HG03159 (cell line): ENCODE data around the gene FGFR3.

Experiments used
- ATAC-seq: cut with Tn5 transposase; IDR thresholded peaks from one replicate; pipeline ENCODE4 v1.9.1; 2021; ENCODE audit warnings: mild to moderate bottlenecking, moderate library complexity; ENCODE audit not compliant: unreplicated experiment

Gene FGFR3

DNA sequence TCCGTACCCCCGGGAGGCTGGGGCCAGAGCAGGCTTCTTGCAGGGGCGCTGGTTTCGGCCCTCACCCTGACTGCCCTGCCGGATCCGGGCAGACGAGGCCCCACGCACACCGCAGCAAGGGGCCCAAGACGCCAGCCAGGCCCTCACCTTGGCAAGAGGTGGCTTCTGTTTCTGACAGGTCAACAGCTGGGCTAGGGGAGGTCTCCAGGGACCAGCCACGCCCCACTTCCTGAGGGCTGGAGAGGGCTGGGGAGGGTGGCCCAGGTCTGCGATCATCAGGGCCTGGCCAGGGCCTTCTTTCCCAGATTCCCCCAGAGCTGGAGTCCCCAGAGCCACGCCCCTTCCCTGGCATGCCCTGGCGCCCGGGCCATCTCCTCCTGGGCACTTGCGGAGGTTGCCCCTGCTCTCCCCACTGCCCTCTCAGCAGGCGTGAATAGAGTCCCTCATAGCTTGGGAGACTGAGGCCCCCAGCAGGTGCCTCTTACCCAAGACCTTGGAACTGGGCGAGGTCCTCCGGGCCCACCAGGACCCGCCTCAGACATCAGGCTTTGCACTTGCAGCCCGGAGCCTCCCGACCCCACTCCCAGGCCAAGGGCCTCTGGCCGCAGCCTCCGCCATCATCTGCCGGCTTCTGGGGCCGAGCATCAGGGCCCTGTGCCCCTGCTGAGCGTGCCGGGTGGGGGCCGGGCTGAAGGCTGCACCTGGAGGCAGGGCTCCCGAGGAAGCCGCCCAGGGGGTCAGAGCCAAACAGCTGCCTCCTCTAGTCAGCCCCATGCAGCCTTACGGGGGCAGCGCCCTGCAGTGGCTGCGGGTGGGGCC, 6.3 kb upstream of the FGFR3 start:
- ATAC-seq: no peak

DNA sequence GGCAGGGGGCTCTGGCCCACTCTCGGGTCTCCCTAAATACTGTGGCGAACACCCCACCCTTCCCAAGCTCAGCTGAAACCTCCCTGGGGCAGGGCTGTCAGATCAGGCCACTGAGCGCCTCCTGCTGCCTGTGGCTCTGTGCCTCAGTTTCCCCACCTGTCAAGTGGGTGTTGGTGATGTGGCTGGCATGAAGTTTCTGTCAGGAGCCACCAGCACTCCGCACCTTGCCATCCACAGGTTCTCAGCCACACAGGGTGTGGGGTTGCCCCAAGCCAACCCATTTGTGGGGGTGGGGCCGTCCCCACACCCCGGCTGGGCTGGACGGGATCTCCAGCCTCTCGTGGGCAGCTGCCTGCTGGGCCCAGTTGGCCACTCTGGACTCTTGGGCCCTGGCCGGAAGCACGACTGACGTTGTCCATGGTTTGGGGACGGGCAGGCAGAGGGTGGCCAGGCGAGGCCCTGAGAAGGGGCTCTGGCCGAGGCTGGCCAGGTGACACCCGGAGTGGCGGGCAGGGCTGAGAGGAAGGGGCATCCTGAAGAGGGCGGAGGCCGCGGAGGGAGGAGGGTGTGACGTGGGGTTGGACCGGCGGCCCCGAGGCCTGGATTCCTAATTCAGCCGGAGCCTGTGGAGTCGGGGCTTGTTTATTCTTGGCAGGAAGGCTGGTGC, 5.5 kb upstream of the FGFR3 start:
- ATAC-seq: no peak

DNA sequence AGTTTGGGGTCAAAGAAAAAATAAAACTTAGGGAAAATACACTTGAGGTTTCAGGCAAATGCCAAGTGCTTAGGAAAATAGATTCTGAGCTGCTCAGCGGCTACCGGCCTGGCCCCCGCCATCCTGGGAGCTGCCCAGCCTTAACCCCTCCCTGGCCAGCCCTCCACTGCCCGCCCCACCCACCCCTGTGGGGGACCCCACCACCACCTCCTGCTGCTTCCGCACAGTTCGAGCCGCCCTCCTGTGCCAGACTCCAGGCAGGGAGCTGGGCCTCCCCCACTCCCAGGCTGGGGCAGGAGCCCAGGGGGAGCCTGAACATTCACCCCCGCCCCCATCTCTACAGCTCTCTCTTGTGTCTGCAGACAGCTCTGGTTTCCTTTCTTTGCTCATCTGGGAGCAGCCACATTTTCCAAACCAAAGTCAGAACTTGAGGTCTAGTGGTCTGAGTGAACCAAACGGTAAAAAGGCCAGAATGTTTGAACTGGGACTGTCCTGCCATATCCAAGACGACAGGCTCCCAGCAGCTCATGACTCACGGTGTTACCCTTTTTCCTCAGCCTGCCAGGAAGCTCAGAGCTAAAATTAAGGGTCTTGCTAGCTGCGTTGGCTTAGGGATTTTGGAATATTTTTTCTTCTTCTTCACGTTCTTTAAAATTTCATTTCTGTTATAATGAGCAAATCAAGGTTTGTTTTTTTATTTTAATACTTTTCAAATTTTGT, 4.7 kb upstream of the FGFR3 start:
- no peak for ATAC-seq

DNA sequence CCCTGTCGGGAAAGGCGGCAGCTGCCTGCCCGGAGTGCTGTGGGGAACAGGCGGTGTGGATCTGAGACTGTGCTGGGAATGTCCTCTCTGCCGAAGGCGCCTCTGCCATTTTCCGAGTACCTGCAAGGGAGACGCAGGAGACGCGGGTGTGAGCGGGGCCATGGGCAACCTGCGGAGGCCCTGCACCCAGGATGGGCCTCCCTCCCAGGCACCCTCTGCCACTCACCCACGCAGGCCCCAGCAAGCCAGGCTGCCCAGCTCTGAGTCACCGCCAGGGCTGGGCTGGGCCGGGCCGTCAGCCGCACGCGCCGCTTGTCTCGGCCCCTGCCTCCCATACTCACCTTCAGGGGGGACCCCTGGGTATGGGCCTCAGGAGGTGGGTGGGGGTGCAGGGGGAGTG, 3.5 kb upstream of the FGFR3 start:
- no peak for ATAC-seq

DNA sequence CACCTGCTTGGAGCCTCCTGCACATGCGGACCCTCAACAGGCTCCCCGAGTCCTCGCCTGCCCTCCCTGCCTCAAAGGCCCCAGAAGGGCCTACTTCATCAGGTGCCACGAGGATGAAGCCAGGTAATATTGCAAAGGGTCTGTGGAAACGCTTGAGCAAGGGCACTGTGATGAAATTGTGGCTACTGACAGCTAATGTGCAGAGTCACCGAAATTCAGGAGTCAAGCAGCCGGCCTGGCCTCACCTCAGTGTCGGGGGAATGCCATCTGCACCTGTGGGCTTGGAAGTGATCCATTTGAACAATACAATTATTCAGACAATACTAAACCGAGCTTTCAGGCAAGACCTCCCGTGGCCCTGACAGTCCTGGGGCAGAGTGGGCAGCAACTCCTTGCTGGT, 3.1 kb upstream of the FGFR3 start:
- ATAC-seq: no peak

DNA sequence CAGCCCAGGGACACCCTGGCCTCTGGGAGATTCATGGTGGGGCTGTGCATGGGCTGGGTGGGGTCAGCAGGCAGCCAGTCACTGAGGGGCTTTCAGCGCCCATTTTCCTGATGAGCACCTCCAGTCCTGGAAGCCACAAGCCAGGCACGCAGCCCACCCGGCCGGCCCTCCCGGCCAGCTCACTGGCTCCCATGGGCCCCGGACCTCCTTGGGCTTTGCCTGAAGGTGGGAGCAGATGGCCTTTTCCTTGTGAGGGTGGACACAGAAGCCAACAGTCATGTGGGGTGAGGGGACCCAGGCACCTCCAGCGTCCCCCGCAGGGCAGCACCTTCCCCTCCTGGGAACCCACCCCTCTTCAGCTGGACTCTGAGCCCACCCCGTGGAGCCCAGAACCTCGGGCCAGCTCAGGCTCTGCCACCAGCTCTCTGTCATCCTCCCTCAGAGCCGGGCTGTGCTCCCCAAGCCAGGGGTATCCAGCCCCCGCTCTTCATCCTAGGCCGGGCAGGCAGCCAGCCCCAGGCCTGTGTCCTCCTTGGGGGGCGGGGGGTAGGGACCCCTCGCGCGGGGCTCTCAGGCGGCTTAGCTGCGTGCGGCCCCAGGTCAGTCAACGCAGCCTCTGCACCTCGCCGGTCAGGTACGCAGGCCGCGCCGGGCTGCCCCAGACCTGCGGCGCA, 798 bp upstream of the FGFR3 start:
- no peak for ATAC-seq

DNA sequence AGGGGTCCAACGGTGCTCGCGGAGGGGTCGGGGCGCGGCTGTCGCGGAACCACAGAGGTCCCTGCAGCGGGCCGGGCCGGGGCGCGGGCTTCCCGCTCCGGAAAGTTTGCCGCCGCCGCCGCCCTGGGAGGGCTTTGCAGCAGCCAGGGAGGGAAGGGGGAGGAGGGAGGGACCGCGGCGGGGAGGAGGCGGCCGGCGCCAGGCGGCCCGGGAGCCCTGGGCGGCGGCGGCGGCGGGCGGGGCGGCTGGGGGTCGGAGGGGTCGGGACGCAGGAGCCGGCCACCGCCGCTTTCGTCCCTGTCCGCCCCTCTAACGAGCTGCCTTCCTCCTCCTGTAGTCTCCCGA, 375 bp downstream of the FGFR3 start:
- ATAC-seq: no peak

DNA sequence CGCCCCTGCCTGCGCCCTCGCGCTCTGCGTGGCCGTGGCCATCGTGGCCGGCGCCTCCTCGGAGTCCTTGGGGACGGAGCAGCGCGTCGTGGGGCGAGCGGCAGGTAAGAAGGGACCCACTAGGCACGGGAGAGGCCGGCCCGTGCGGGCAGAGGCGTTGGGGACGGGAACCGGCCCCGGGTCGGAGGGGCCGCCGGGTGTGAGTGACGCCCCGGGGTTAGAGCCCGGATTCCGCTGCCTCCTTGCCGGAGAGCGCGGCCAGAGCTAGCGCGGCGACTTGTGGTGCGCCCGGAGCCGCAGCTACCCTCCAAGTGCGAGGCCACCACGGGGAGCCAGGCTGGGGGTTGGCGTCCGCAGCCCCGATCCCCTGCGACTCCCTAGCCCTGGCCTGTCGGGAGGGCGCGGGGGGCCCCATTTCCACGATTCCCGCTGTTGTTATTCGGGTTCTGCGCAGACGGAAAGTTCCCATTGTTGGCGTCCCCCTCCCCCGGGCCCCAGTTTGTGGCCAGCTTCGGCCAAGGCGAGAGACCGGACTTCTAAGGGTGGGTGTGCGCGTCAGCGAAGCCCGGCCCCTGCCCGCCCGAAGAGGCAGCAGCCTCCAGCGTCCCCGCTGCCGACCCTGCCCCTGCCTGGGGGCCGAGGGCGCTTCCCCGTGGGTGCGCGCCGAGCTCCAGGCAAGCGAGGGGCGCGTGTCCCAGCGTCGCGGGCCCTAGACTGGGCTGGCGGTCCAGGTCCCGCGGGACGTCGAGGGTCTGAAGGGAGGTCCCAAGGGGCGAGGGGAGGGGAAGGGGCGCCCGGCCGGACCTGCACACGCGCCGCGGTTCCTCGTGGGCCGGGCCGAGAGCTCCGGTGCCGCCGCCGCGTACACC, 1.1 kb downstream of the FGFR3 start:
- no peak for ATAC-seq

DNA sequence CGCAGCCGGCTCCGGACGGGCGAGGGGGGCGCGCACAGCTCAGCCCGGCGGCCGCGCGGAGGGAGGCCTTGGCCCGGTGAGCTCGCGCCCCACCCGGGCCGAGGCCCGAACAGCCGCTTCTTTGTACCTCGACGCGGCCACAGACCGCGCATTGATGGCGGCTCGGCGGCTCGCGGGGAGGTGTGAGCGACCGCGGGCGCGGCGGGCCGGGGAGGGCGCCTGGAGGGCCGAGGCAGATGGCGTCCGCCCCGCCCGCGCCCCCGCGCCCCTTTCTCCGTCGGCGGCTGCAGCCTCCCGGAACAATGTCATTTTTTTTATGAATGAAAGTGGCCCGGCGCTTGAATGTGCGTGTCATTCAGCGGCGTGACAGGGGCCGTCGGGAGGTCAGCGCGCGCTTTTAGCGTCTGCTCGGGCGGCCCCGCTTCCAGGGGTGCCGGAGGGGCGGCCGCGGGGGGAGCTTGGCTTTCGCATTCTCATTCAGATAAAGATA, 1.8 kb downstream of the FGFR3 start:
- ATAC-seq: no peak

DNA sequence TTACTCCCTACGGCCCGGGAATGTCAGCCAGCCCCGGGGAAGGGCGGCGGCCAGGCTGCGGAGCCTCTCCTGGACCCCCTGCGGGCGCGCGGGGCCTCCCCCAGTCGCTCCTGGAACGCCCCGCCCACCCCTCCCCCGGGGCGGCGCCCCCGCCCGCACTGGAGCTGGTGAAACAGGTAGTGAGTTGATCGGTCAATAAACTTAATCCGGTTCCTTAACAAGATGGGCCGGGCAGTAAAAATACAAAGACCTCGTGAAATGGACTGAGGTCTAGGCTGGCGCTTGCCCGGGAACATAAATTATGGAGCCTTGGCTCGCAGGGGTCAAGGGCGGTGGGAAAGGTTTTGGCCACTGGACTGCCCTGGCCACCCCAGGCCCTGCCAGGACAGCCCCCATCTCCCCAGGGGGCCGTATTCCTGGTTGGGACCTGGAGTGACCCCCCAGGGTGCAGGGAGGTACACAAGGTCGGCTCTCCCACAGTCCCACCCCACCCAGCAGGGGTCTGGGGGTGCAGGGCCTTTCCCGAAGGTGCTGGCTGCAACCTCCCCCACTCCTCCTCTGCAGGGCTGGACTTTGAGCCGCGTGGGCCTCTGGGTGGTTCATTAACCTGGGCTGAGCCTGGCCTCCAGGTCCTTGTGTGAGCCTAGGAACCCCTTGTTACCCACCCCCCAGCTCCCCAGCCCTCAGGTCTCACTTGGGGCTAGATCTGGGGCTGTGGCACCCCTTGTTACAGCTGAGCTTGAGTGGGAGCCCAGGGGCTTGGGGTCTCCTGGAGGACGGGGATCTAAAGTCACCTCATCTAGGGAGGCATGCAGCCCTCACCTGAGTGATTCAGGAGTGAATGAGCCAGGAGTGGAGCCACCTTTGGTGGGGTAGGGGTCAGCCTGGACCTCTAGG, 2.5 kb downstream of the FGFR3 start:
- no peak for ATAC-seq

DNA sequence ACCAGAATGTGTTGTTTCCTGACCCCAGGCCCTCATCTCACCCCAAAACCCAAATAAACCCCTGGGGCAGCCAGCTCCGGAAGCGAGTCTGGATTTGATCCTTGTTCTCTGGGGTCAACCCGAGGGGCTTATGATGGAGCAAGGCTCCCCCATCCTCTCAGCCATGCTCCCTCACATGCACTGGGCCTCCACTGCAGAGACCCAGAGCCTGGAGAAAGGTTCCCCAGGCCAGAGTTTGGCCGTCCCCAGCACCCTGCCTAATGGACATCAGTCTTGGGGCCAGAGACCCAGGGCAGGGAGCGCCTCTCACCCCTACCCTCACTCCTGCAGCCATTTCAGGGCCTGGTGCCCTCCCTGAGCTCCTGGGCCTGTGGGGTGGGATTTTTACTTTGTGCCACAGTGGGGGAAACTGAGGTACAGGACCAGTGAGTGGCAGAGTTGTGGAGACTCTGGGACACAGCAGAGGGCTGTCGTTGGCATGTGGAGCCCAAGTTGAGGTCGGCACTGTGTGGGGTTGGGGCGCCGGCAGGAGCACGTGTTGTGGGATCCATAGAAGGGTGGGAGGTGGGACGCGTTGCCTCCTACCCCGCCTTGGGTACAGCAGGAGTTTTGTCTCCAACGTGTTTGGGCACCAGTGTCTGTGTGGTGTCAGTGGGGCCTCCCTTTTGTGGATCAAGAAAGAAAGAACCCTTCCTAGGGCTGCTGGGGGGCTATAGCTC, 3.6 kb downstream of the FGFR3 start:
- ATAC-seq: no peak

DNA sequence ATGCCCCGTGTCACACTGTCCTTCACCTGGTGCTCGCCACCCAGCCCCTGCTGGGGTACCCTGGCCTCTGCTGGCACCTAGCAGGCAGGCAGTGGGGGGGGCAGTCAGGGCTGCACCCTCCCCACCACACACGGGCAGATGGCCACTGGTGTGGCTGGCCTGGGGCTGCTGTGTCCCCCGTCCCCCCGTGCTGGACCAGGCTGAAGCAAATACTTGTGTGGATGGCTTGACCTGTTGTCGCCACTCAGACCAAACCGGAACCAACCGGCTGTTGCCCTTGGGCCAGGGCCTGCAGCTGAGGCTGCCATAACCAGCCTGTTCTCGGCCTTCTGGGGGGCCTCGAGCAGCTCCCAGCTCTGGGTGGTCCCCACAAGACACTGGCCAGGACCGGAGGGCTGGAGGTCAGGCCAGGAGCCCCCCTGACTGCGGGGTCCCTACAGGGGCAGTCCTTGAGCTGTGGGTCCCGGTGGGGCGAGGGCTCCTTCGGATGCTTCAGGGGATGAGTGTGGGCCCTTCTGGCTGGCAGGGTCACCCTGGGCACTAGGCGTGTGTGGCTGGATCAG, 4.3 kb downstream of the FGFR3 start:
- ATAC-seq: no peak

DNA sequence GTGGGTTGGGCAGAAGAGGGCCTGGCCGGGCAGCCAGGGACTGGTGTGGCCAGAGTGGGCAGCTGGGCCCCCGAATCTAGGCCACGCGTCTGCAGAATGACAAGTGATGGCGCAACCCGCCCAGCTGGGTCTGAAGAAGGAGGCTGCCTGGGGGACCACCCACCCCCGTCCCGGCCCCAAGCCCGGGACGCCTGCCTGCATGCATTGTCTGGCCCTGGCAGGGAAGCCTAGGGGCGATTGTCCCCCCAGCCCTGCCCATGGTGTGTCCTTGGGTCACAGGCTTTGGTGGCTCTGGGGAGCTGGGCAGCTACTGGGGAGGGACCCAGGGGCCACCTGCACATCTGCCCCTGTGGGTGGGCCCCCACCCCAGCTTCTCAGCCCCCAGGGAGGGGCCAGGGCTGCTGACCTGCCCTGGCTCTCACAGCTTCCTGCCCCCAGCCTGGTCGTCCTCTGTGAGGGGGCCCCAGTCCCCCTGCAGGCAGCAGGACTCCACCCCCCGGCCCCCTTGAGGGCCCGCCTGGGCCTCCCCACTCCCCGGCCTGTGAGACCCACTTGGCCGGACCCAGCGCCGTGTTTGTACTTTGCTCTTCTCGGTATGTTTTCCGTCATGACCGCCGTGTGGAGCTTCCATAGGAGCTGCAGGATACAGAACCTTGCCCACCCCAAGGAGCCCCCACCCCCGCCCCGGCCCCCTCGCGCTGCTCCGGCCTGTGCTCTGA, 4.9 kb downstream of the FGFR3 start:
- ATAC-seq: no peak

DNA sequence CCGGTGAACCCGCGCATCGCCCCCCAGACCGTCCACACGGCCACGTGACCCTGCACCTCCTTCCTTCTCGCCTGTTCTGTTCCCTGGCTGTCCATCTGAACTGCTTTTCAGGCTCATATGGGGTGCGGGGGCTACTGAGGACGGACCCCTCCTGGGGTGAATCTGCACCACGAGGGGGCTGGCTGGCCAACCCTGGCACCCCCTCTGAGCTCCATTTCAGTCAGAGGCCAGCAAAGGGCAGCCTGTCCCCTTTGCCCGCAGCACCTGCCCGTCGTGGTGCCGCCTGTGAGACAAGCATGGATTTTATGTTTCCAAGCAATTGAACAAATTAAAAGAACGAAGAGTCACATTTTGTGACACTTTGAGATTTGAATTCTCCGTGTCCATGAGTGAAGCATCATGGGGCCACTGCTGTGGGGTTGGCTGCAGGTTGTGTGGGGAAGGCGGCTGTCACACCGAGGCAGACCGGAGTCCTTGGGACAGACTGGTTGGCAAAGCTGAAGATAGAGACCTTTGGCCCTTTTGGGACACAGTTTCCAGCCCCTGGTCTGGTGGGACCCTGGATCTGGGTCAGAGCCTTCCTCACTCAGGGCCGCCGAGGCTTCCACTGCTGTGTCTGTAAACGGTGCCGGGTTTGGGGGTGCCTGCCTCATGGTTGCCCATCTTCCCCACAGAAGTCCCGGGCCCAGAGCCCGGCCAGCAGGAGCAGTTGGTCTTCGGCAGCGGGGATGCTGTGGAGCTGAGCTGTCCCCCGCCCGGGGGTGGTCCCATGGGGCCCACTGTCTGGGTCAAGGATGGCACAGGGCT, 5.7 kb downstream of the FGFR3 start:
- no peak for ATAC-seq

DNA sequence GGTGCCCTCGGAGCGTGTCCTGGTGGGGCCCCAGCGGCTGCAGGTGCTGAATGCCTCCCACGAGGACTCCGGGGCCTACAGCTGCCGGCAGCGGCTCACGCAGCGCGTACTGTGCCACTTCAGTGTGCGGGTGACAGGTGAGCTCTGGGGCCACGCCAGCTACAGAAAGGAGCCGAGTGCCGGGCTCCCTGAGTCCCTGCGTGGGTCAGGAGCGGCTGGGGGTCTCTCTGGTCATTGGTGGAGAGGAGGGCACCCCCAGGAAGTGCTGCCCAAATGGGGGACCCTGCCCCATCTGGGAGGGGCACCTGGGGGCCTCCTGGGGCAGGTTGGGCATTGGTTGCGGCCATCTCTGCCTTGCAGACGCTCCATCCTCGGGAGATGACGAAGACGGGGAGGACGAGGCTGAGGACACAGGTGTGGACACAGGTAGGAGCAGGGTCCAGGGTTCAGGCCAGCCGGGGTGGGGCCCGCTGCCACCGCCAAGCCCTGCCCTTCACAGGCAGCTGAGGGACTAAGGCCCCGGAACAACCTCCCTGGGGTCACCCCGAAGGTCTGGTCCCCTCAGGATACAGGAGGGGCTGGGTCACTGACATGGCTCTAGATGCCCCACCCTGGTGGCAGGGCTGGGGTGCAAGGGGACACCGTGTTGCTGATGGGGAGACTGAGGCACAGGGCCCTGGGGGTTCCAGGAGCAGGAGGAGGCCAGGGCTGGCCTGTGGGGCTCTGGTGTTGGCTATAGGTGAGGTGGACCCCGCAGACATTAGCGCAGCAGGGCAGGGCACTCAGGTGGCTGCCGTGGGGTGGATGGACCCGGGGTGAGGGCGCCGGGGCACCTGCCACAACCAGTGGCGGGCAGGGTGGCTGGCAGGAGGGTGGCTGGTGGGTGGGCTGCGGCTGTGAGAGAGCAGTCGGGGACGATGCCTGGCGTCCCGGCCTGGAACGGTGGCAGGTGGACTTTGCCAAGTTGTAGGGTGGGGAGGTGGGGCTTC, 6.6 kb downstream of the FGFR3 start:
- ATAC-seq: no peak

DNA sequence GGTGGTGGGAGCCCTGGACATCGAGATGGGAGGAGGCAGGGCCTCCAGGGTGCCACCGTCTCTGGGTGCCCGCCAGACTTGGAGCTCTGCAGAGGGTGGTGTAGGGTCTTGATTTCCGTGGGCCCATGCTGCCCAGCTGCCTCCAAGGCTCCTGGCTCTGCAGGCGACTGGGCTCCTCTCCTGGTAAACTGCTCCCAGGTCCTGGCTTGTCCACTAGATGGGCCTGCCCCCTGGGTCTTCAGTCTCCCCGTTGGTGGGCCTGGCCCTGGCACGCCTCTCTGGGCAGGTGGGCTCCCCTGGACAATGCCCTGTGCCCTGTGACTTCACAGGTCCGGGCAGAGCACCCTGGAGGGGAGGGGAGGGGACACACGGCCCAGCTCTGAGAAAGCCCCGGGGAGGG, 7.7 kb downstream of the FGFR3 start:
- no peak for ATAC-seq
